Measurements from ENCODE around the gene DTWD2. TPM values are rescaled to one million over a fixed set of nuclear protein-coding genes. Genes with fewer than 3 reads are reported as not detected.

Gene DTWD2
- total and polyA plus RNA-seq, 2 of the 4 experiments (the other 2 are of a cell fraction) = 1.2 to 1.8 TPM

DNA sequence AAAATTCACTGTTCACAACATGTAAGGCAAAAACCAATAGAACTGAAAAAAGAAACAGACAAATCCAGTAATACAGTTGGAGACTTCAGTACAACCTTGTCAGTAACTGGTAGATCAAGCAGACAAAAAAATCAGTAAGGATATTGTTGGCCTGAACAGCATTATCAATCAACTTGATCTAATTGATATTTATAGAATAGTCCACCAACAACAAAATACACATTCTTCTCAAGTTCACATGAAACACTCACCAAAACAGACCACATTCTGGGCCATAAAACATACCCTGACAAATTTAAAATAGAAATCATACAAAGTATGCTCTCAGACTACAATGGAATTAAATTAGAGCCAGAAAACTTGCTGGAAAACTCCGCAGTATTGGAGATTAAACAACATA lies 56.8 kb downstream of the DTWD2 start:
- in situ Hi-C loops (cut with MboI; ENCODE audit: low sequenced_read_pairs) (no loop called here), intact Hi-C loops (cut with micrococcal nuclease) (no loop called here), dilution Hi-C loops (cut with HindIII; ENCODE audit: low sequenced_read_pairs, unreplicated experiment) (no loop called here)
- POLR2A ChIA-PET (ENCODE audit: unreplicated experiment) = interaction anchor here (0.6 kb wide), 1 partner anchor 1558 kb away, joined by 5 read pairs; no protein-coding TSS in a partner anchor
- H2AFZ ChIP-seq (replicated peaks; ENCODE audit: low read length, poor library complexity) = no peak overlapping the region
- no peak for ATAC-seq (ENCODE audit: low read depth)
- H2AK9ac ChIP-seq (replicated peaks; ENCODE audit: low read depth, low read length, poor library complexity) = no peak overlapping the region
- no peak overlapping the region for H3K27ac ChIP-seq (ENCODE audit: insufficient read depth, low read length)
- WGBS, 2 experiments (ENCODE audit: extremely low coverage in 2 of 2, insufficient read length in 1 of 2) = no CpG with 5 or more reads among the region's 1 CpG
- no peak overlapping the region for H3K18ac ChIP-seq (ENCODE audit: low read depth, low read length)
- no peak overlapping the region for H3K56ac ChIP-seq (ENCODE audit: extremely low read depth, insufficient read depth, low read length)
- no peak overlapping the region for H3K23ac ChIP-seq (ENCODE audit: low read depth, low read length)
- H4K20me1 ChIP-seq (ENCODE audit: insufficient read depth, low read length) = no peaks in the 10 kb centered on the region
- no peak overlapping the region for H4K5ac ChIP-seq (ENCODE audit: low read depth, low read length)
- H3K36me3 ChIP-seq (ENCODE audit: control insufficient read depth, insufficient read depth, low read length) = no peaks in the 10 kb centered on the region
- H3K27me3 ChIP-seq (ENCODE audit: control insufficient read depth, insufficient read depth, low read length) = no peaks in the 10 kb centered on the region
- H4K8ac ChIP-seq (ENCODE audit: low read depth in 2 of 2, low read length in 2 of 2) = no peak overlapping the region
- H3K9me3 ChIP-seq (ENCODE audit: control insufficient read depth, insufficient read depth, low read length) = no peaks in the 10 kb centered on the region
- H3K4ac ChIP-seq (ENCODE audit: low read depth, low read length) = no peak overlapping the region
- H3K9ac ChIP-seq (ENCODE audit: low read depth, low read length) = no peak overlapping the region
- H3K4me3 ChIP-seq (ENCODE audit: insufficient read depth, low read depth, low read length) = no peak overlapping the region
- H3K79me1 ChIP-seq (ENCODE audit: low read depth in 1 of 2, low read length in 2 of 2) = no peaks in the 10 kb centered on the region
- no peak overlapping the region for H2BK20ac ChIP-seq (ENCODE audit: low read depth, low read length)
- H2BK120ac ChIP-seq (ENCODE audit: low read depth, low read length) = no peak overlapping the region
- H2AK5ac ChIP-seq (ENCODE audit: low read depth, low read length) = no peak overlapping the region
- no peak for TF ChIP-seq MAZ (IDR thresholded peaks at IDR 0.05; ENCODE audit: borderline replicate concordance, low read depth, low read length)
- no peak for TF ChIP-seq RCOR1 (IDR thresholded peaks at IDR 0.05; ENCODE audit: insufficient replicate concordance, low read length)
- TF ChIP-seq NFE2L2 (IDR thresholded peaks at IDR 0.05; ENCODE audit: low read depth, low read length) = no peak
- DNase-seq = no peak
- no peaks in the 10 kb centered on the region for H3K9me1 ChIP-seq (ENCODE audit: insufficient read depth, low read length)
- BruUV-seq (replicated peaks) = no TSS peak
- H2BK15ac ChIP-seq (ENCODE audit: low read depth, low read length) = no peak overlapping the region
- no peak overlapping the region for H4K91ac ChIP-seq (ENCODE audit: insufficient read depth, low read depth, low read length)
- no peak overlapping the region for H3K14ac ChIP-seq (replicated peaks; ENCODE audit: low read depth, low read length)
- H3K4me2 ChIP-seq (ENCODE audit: low read depth, low read length) = no peak overlapping the region
- no peaks in the 10 kb centered on the region for H3K4me1 ChIP-seq (ENCODE audit: control insufficient read depth, insufficient read depth, low read length)
- H2BK5ac ChIP-seq (ENCODE audit: low read depth, low read length, poor library complexity, severe bottlenecking) = no peak overlapping the region
- CTCF ChIA-PET = no interaction called here
